NCI-H2171 treated with DMSO at 0.1 percent for 48 hours (cell line): ENCODE results near the gene MEN1.

ENCODE experiments used
- DNase-seq: peaks from one replicate; lab custom pipeline; 2025; lab: John Stamatoyannopoulos, UW

MEN1 gene

GRCh38 chr11:64801561-64802369 is 8.6 kb downstream of the MEN1 start:
- DNase-seq: no peak

- DNase-seq: no peak
These were observed 9.2 kb downstream of the MEN1 start for GRCh38 chr11:64801158-64801464.

DNA sequence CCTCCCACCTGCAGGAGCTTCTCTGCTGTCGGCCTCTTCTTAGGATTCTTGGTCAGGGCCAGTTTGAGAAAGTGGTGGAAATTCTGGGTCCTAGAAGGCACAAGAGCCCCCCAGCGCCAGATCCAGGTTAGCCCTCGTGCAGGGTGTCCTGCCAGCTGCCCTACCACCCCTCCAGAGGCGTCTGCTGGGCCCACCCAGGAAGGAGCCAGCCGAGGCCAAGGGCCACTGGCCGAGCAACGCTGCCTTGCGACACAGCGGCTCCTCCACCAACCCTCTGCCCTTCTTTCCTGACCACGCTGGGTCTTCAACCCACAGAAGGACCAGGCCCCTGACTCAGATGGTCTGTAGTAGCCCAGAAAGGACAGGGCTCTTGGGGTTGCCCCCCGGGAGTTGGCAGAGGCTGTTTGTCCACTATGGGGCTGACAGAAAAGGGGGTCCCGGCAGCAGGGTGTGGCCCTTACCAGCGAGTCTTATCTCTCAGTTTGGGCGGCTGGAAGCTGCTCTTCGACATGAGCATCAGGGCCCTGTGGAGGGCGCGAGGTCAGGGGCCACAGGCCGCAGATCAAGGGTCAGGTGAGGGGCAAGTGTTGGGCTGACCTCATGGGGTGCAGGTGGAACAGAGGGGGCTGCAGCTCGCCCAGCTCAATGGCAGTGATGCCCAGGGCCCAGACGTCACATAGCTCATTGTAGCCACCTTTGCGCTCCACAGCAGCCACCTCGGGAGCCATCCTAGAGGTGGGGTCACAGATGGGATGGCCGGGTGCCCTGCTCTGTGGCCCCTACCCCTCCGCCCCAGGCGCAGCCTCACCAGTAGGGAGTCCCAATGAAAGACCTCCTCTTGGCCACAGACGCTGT is 9.8 kb downstream of the MEN1 start:
- DNase-seq: no peak

GRCh38 chr11:64799623-64800302 is 10.6 kb downstream of the MEN1 start:
- no peak for DNase-seq

DNA sequence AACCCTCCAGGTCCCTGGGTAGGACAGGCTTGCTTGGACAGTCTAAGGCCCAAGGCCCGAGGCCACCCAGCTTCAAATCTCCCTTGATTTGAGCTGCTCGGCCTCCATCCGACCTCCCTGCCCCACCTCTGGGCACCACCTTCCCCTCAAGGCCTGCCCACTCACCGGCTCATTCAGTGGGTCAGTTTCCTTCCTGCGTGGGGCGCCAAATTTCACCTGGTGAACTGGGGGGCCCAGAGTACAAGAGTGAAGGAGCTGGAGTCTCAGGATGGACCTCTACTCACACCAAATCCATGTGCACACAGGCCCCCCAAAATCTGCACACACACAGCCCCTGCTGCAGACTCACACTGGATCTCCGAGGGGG is 11.1 kb downstream of the MEN1 start:
- DNase-seq: no peak

- no peak for DNase-seq
These were observed 13.4 kb downstream of the MEN1 start for GRCh38 chr11:64796757-64797541.

- DNase-seq: no peak
These were observed 14.1 kb downstream of the MEN1 start for GRCh38 chr11:64796047-64796756.

DNA sequence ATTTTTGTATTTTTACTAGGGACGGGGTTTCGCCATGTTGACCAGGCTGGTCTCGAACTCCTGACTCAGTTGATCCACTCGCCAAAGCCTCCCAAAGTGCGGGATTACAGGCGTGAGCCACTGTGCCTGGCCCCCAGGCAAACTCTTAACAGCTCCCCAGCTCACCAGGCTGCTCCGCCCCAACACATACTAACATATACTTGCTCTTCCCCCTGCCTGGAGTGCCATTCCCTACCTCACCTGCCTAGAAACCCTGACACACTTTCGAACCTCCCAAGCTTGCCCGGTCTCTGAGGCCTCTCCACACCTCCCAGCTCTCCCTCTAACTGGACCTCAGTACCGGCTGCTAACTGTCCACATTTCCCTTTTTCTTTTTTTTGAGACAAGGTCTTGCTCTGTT is 15.8 kb downstream of the MEN1 start:
- no peak for DNase-seq

- DNase-seq: no peak
These were observed 16.8 kb downstream of the MEN1 start for GRCh38 chr11:64793271-64794160.

DNA sequence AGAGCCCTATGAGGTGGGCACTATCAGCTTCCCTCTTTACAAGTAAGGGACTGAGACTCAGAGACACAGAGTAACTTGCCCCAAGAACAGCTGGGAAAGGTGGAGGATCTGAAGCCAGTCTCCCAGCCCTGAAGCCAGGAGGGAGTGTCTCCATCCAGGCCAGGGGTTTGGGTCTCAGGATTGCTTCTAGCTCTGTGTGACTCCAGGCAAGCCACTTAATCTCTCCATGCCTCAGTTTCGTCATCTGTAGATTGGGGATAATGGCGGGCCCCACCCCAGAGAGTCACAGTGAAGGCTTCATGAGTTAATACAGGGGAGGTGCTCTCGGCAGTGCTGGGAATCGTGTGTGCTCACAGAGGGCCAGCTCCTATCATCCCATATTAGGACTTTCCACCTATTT is 17.9 kb downstream of the MEN1 start:
- DNase-seq: no peak

- no peak for DNase-seq
These were observed 18.5 kb downstream of the MEN1 start for GRCh38 chr11:64791781-64792291.

DNA sequence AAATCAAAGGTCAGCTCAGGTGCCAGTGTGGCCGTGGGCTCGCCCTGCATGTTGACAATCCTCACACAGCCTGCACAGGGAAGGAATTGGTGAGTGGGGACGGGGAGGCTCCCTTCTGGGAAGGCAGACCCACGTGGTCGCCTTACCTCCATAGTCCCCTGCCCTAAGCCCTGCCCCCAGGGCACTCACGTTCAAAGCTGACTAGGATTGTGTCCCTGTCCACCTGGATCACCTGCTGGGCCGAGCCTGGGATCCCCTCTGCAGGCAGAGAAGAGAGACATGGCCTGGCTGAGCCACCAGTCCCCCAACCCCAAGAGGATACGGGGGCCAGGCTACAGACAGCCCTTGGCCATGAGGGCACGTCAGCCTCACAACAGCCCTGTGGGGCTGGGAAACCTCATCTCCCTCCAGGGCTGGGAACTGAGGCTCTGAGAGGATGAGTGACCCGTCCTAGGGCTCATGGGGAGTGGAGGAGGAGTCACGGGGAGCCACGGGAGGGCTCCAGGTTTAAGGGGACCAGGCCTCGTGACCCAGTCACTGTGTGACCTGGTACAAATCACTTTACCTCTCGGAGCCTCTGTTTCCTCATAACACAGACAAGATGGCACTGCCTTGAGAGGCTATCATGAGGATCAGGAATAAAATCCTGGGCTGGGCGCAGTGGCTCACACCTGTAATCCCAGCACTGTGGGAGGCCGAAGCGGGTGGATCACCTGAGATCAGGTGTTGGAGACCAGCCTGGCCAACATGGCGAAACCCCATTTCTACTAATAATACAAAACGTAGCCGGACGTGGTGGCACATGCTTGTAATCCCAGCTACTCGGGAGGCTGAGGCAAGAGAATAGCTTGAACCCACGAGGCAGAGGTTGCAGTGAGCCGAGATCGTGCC is 19.9 kb downstream of the MEN1 start:
- DNase-seq: no peak

GRCh38 chr11:64789331-64790204 is 20.8 kb downstream of the MEN1 start:
- no peak for DNase-seq

GRCh38 chr11:64788321-64789215 is 21.8 kb downstream of the MEN1 start:
- DNase-seq: no peak

GRCh38 chr11:64787526-64788320 is 22.6 kb downstream of the MEN1 start:
- no peak for DNase-seq

GRCh38 chr11:64786308-64786707 is 24.0 kb downstream of the MEN1 start:
- DNase-seq: no peak
